ENCODE results near the gene MEGF8.
A peak's percentile ranks its signal among the peaks of the same experiment; 100 is the strongest.

Gene MEGF8

GRCh38 chr19:42419309-42419708, 93.9 kb downstream of the MEGF8 start:
- Histone ChIP-seq H3K4me2 (ENCODE audit: low read length, poor library complexity, severe bottlenecking) (no peak overlapping the region), H3K36me3 (ENCODE audit: control insufficient read depth in 1 of 2, insufficient read depth in 2 of 2, low read depth in 1 of 2, low read length in 2 of 2) (no peaks in the 10 kb centered on the region), H3K9me3 (ENCODE audit: control insufficient read depth, low read length) (no peaks in the 10 kb centered on the region), H2BK15ac (ENCODE audit: low read depth, poor library complexity, severe bottlenecking) (no peak overlapping the region), H3K4ac (ENCODE audit: low read depth in 1 of 2, low read length in 2 of 2) (no peak overlapping the region), H2BK12ac (ENCODE audit: low read length in 2 of 2) (no peak overlapping the region), H2AFZ (ENCODE audit: low read depth, low read length) (no peak overlapping the region), H3K4me1 (ENCODE audit: control insufficient read depth, insufficient read depth, low read depth, low read length) (peaks cover 17% of the 10 kb centered on the region), H2BK120ac (ENCODE audit: low read depth, low read length) (no peak overlapping the region), H4K8ac (ENCODE audit: low read length) (no peak overlapping the region), H3K9ac (ENCODE audit: low read length) (no peak overlapping the region), H3K27me3 (ENCODE audit: control insufficient read depth in 1 of 2, insufficient read depth in 1 of 2, low read length in 2 of 2) (peaks cover 4% of the 10 kb centered on the region in 2 experiments), H2AK5ac (ENCODE audit: low read length, severe bottlenecking) (no peak overlapping the region), H4K91ac (ENCODE audit: low read length) (no peak overlapping the region), H3K4me3 (ENCODE audit: insufficient read depth in 1 of 2, low read depth in 1 of 2, low read length in 2 of 2) (no peak overlapping the region), H2BK5ac (ENCODE audit: low read depth, low read length, poor library complexity, severe bottlenecking) (no peak overlapping the region), H3K79me1 (replicated peaks; ENCODE audit: low read length, poor library complexity, severe bottlenecking) (peaks cover 2% of the 10 kb centered on the region), H3K18ac (ENCODE audit: low read depth in 1 of 2, low read length in 2 of 2) (no peak overlapping the region), H3K14ac (ENCODE audit: low read length in 2 of 2) (no peak overlapping the region), H3K27ac (ENCODE audit: low read length, poor library complexity, severe bottlenecking) (no peak overlapping the region), H3K23ac (ENCODE audit: low read length in 2 of 2) (no peak overlapping the region)
- no peak for DNase-seq
- WGBS: 86% methylated on average over 6 of the region's 6 CpGs

GRCh38 chr19:42420055-42420544, 94.7 kb downstream of the MEGF8 start:
- 62% methylated on average over 8 of the region's 10 CpGs for WGBS
- peak; percentile 49 for DNase-seq
- no peak overlapping the region for H3K18ac ChIP-seq (ENCODE audit: low read depth in 1 of 2, low read length in 2 of 2)
- H2AK5ac ChIP-seq (ENCODE audit: low read length, severe bottlenecking): no peak overlapping the region
- no peaks in the 10 kb centered on the region for H3K9me3 ChIP-seq (ENCODE audit: control insufficient read depth, low read length)
- H3K23ac ChIP-seq (ENCODE audit: low read length in 2 of 2): no peak overlapping the region
- H2BK120ac ChIP-seq (ENCODE audit: low read depth, low read length): no peak overlapping the region
- peaks cover 12% of the 10 kb centered on the region in 2 experiments for H3K27me3 ChIP-seq (ENCODE audit: control insufficient read depth in 1 of 2, insufficient read depth in 1 of 2, low read length in 2 of 2)
- H3K79me1 ChIP-seq (replicated peaks; ENCODE audit: low read length, poor library complexity, severe bottlenecking): peaks cover 2% of the 10 kb centered on the region
- H4K91ac ChIP-seq (ENCODE audit: low read length): no peak overlapping the region
- H2BK15ac ChIP-seq (ENCODE audit: low read depth, poor library complexity, severe bottlenecking): no peak overlapping the region
- no peak overlapping the region for H4K8ac ChIP-seq (ENCODE audit: low read length)
- peaks cover 17% of the 10 kb centered on the region for H3K4me1 ChIP-seq (ENCODE audit: control insufficient read depth, insufficient read depth, low read depth, low read length)
- H3K9ac ChIP-seq (ENCODE audit: low read length): no peak overlapping the region
- no peak overlapping the region for H3K27ac ChIP-seq (ENCODE audit: low read length, poor library complexity, severe bottlenecking)
- no peak overlapping the region for H3K4me2 ChIP-seq (ENCODE audit: low read length, poor library complexity, severe bottlenecking)
- H2BK12ac ChIP-seq (ENCODE audit: low read length in 2 of 2): no peak overlapping the region
- peak overlapping the region; percentile 3 for H2AFZ ChIP-seq (ENCODE audit: low read depth, low read length)
- H3K4ac ChIP-seq (ENCODE audit: low read depth in 1 of 2, low read length in 2 of 2): no peak overlapping the region
- no peaks in the 10 kb centered on the region for H3K36me3 ChIP-seq (ENCODE audit: control insufficient read depth in 1 of 2, insufficient read depth in 2 of 2, low read depth in 1 of 2, low read length in 2 of 2)
- no peak overlapping the region for H3K4me3 ChIP-seq (ENCODE audit: insufficient read depth in 1 of 2, low read depth in 1 of 2, low read length in 2 of 2)
- peak overlapping the region in 1 of 2 experiments; percentile 4 for H3K14ac ChIP-seq (ENCODE audit: low read length in 2 of 2)
- no peak overlapping the region for H2BK5ac ChIP-seq (ENCODE audit: low read depth, low read length, poor library complexity, severe bottlenecking)

- no peak overlapping the region for H3K4me2 ChIP-seq (ENCODE audit: low read length, poor library complexity, severe bottlenecking)
- no peak overlapping the region for H3K23ac ChIP-seq (ENCODE audit: low read length in 2 of 2)
- H2AFZ ChIP-seq (ENCODE audit: low read depth, low read length): no peak overlapping the region
- no peak overlapping the region for H3K27ac ChIP-seq (ENCODE audit: low read length, poor library complexity, severe bottlenecking)
- 86% methylated on average over 3 of the region's 4 CpGs for WGBS
- H2BK5ac ChIP-seq (ENCODE audit: low read depth, low read length, poor library complexity, severe bottlenecking): no peak overlapping the region
- no peak overlapping the region for H4K91ac ChIP-seq (ENCODE audit: low read length)
- no peak overlapping the region for H2AK5ac ChIP-seq (ENCODE audit: low read length, severe bottlenecking)
- no peak overlapping the region for H4K8ac ChIP-seq (ENCODE audit: low read length)
- no peaks in the 10 kb centered on the region for H3K36me3 ChIP-seq (ENCODE audit: control insufficient read depth in 1 of 2, insufficient read depth in 2 of 2, low read depth in 1 of 2, low read length in 2 of 2)
- peaks cover 2% of the 10 kb centered on the region for H3K79me1 ChIP-seq (replicated peaks; ENCODE audit: low read length, poor library complexity, severe bottlenecking)
- H3K4me1 ChIP-seq (ENCODE audit: control insufficient read depth, insufficient read depth, low read depth, low read length): peaks cover 17% of the 10 kb centered on the region
- no peak overlapping the region for H3K4me3 ChIP-seq (ENCODE audit: insufficient read depth in 1 of 2, low read depth in 1 of 2, low read length in 2 of 2)
- peaks cover 12 to 14% of the 10 kb centered on the region in 2 experiments for H3K27me3 ChIP-seq (ENCODE audit: control insufficient read depth in 1 of 2, insufficient read depth in 1 of 2, low read length in 2 of 2)
- H3K9ac ChIP-seq (ENCODE audit: low read length): peak overlapping the region; percentile 19
- H2BK12ac ChIP-seq (ENCODE audit: low read length in 2 of 2): no peak overlapping the region
- H3K9me3 ChIP-seq (ENCODE audit: control insufficient read depth, low read length): no peaks in the 10 kb centered on the region
- no peak overlapping the region for H3K4ac ChIP-seq (ENCODE audit: low read depth in 1 of 2, low read length in 2 of 2)
- H2BK120ac ChIP-seq (ENCODE audit: low read depth, low read length): no peak overlapping the region
- H3K18ac ChIP-seq (ENCODE audit: low read depth in 1 of 2, low read length in 2 of 2): no peak overlapping the region
- DNase-seq: no peak
- H3K14ac ChIP-seq (ENCODE audit: low read length in 2 of 2): no peak overlapping the region
- no peak overlapping the region for H2BK15ac ChIP-seq (ENCODE audit: low read depth, poor library complexity, severe bottlenecking)
These were observed 95.7 kb downstream of the MEGF8 start for GRCh38 chr19:42421101-42421500.

- Histone ChIP-seq H3K14ac (ENCODE audit: low read length in 2 of 2) (no peak overlapping the region), H4K8ac (ENCODE audit: low read length) (no peak overlapping the region), H3K27ac (ENCODE audit: low read length, poor library complexity, severe bottlenecking) (no peak overlapping the region), H2BK12ac (ENCODE audit: low read length in 2 of 2) (peak overlapping the region in 1 of 2 experiments; percentile 74), H3K4me2 (ENCODE audit: low read length, poor library complexity, severe bottlenecking) (no peak overlapping the region), H3K23ac (ENCODE audit: low read length in 2 of 2) (no peak overlapping the region), H3K4me3 (ENCODE audit: insufficient read depth in 1 of 2, low read depth in 1 of 2, low read length in 2 of 2) (no peak overlapping the region), H4K91ac (ENCODE audit: low read length) (no peak overlapping the region), H3K18ac (ENCODE audit: low read depth in 1 of 2, low read length in 2 of 2) (no peak overlapping the region), H3K27me3 (ENCODE audit: control insufficient read depth in 1 of 2, insufficient read depth in 1 of 2, low read length in 2 of 2) (peaks cover 14 to 16% of the 10 kb centered on the region in 2 experiments), H3K36me3 (ENCODE audit: control insufficient read depth in 1 of 2, insufficient read depth in 2 of 2, low read depth in 1 of 2, low read length in 2 of 2) (no peaks in the 10 kb centered on the region), H3K9me3 (ENCODE audit: control insufficient read depth, low read length) (no peaks in the 10 kb centered on the region), H3K79me1 (replicated peaks; ENCODE audit: low read length, poor library complexity, severe bottlenecking) (peaks cover 2% of the 10 kb centered on the region), H2AFZ (ENCODE audit: low read depth, low read length) (no peak overlapping the region), H3K4ac (ENCODE audit: low read depth in 1 of 2, low read length in 2 of 2) (no peak overlapping the region), H2BK120ac (ENCODE audit: low read depth, low read length) (no peak overlapping the region), H2AK5ac (ENCODE audit: low read length, severe bottlenecking) (no peak overlapping the region), H2BK5ac (ENCODE audit: low read depth, low read length, poor library complexity, severe bottlenecking) (no peak overlapping the region), H3K9ac (ENCODE audit: low read length) (no peak overlapping the region), H2BK15ac (ENCODE audit: low read depth, poor library complexity, severe bottlenecking) (no peak overlapping the region), H3K4me1 (ENCODE audit: control insufficient read depth, insufficient read depth, low read depth, low read length) (peaks cover 17% of the 10 kb centered on the region)
- WGBS: 90% methylated on average over 9 of the region's 9 CpGs
- no peak for DNase-seq
These were observed 96.2 kb downstream of the MEGF8 start for GRCh38 chr19:42421591-42422031.
